Skeletal muscle tissue (tissue), 4 donors: ENCODE measurements around the gene ZNRF3. TPM values are rescaled to one million over a fixed set of nuclear protein-coding genes. Genes with fewer than 3 reads are reported as not detected.
A peak's percentile ranks its signal among the peaks of the same experiment; 100 is the strongest.
"Not testable (repeated sequence)": the region's sequence is repeated elsewhere in the genome, so short reads cannot be mapped to it uniquely, and the experiment has no call there.

Experiments used
- H3K27ac ChIP-seq: one replicate; pipeline ENCODE4 v1.7.0; 2013; ENCODE audit warnings: mild to moderate bottlenecking, low read depth, low read length, inconsistent platforms
- H3K27me3 ChIP-seq, 3 donors: one replicate each; pipeline ENCODE4 v1.7.0; 2013; ENCODE audit warnings: low read length in 3 of 3; ENCODE audit not compliant: control insufficient read depth in 3 of 3, insufficient read depth in 3 of 3
- H3K36me3 ChIP-seq, 3 donors: one replicate each; pipeline ENCODE4 v1.7.0; 2013; ENCODE audit warnings: low read length in 3 of 3; ENCODE audit not compliant: control insufficient read depth in 3 of 3, insufficient read depth in 3 of 3
- H3K4me1 ChIP-seq, 3 donors: one replicate each; pipeline ENCODE4 v1.7.0; 2013; ENCODE audit warnings: low read length in 3 of 3, mild to moderate bottlenecking in 3 of 3; ENCODE audit not compliant: control insufficient read depth in 3 of 3, insufficient read depth in 3 of 3
- H3K4me3 ChIP-seq, 3 donors: one replicate each; pipeline ENCODE4 v1.7.0; 2013; ENCODE audit warnings: low read length in 3 of 3
- H3K9ac ChIP-seq, 3 donors: one replicate each; pipeline ENCODE4 v1.7.0; 2013; ENCODE audit warnings: low read length in 3 of 3, mild to moderate bottlenecking in 3 of 3, moderate library complexity in 2 of 3, low read depth in 1 of 3
- H3K9me3 ChIP-seq, 3 donors: one replicate each; pipeline ENCODE4 v1.7.0; 2013; ENCODE audit warnings: low read length in 3 of 3; ENCODE audit not compliant: control insufficient read depth in 3 of 3
- total RNA-seq: library from RNA; depleted of rRNA; stranded (reverse); fragments of >200 nt; gene quantifications from one replicate; pipeline ENCODE4 v1.2.3, GENCODE V29; 2014
- donor health status: Osteomylitis.

ZNRF3 gene
- total RNA-seq, 1 donor from 2014 or later = 7.3 TPM

- Histone ChIP-seq H3K4me1 (peaks cover 8 to 43% (median 19%) of the 10 kb centered on the region in 3 donors), H3K9ac (no peak overlapping the region), H3K36me3 (no peaks in the 10 kb centered on the region), H3K27ac (peak overlapping the region; percentile 61), H3K27me3 (no peaks in the 10 kb centered on the region), H3K9me3 (no peaks in the 10 kb centered on the region), H3K4me3 (no peak overlapping the region)
Observed at GRCh38 chr22:29079218-29079901, 196.0 kb downstream of the ZNRF3 start.

GRCh38 chr22:29080106-29080975, 197.0 kb downstream of the ZNRF3 start:
- Histone ChIP-seq H3K36me3 (no peaks in the 10 kb centered on the region), H3K9me3 (no peaks in the 10 kb centered on the region), H3K27ac (no peak overlapping the region), H3K9ac (no peak overlapping the region), H3K27me3 (no peaks in the 10 kb centered on the region), H3K4me3 (no peak overlapping the region), H3K4me1 (peaks cover 7 to 34% (median 19%) of the 10 kb centered on the region in 3 donors)

GRCh38 chr22:29081517-29082236, 198.3 kb downstream of the ZNRF3 start:
- no peak overlapping the region for H3K9ac ChIP-seq
- H3K27me3 ChIP-seq = no peaks in the 10 kb centered on the region
- H3K4me3 ChIP-seq = no peak overlapping the region
- H3K36me3 ChIP-seq = no peaks in the 10 kb centered on the region
- H3K4me1 ChIP-seq = peaks cover 7 to 33% (median 19%) of the 10 kb centered on the region in 3 donors
- H3K9me3 ChIP-seq = no peaks in the 10 kb centered on the region
- no peak overlapping the region for H3K27ac ChIP-seq

- H3K4me1 ChIP-seq = peaks cover 6 to 30% (median 16%) of the 10 kb centered on the region in 3 donors
- H3K9me3 ChIP-seq = no peaks in the 10 kb centered on the region
- H3K4me3 ChIP-seq = no peak overlapping the region
- no peaks in the 10 kb centered on the region for H3K27me3 ChIP-seq
- no peak overlapping the region for H3K9ac ChIP-seq
- H3K27ac ChIP-seq = no peak overlapping the region
- H3K36me3 ChIP-seq = no peaks in the 10 kb centered on the region
Observed at GRCh38 chr22:29082826-29083545, 199.6 kb downstream of the ZNRF3 start.

- not testable (repeated sequence) for H3K4me3 ChIP-seq, H3K9me3 ChIP-seq, H3K9ac ChIP-seq, H3K36me3 ChIP-seq, H3K27me3 ChIP-seq, H3K27ac ChIP-seq
- H3K4me1 ChIP-seq = peaks cover 5 to 27% (median 15%) of the 10 kb centered on the region in 3 donors
Observed at GRCh38 chr22:29083576-29083932, 200.2 kb downstream of the ZNRF3 start.

GRCh38 chr22:29083933-29084591, 200.7 kb downstream of the ZNRF3 start:
- Histone ChIP-seq H3K4me1 (peaks cover 4 to 21% (median 10%) of the 10 kb centered on the region in 3 donors), H3K36me3 (no peaks in the 10 kb centered on the region), H3K9me3 (no peaks in the 10 kb centered on the region), H3K9ac (no peak overlapping the region), H3K27ac (no peak overlapping the region), H3K27me3 (no peaks in the 10 kb centered on the region), H3K4me3 (no peak overlapping the region)

GRCh38 chr22:29087012-29087411, 203.6 kb downstream of the ZNRF3 start:
- Histone ChIP-seq H3K4me1 (peaks cover 4 to 11% (median 4%) of the 10 kb centered on the region in 3 donors), H3K4me3 (no peak overlapping the region), H3K9ac (no peak overlapping the region), H3K9me3 (no peaks in the 10 kb centered on the region), H3K27me3 (no peaks in the 10 kb centered on the region), H3K36me3 (no peaks in the 10 kb centered on the region), H3K27ac (no peak overlapping the region)

GRCh38 chr22:29088809-29089208, 205.4 kb downstream of the ZNRF3 start:
- Histone ChIP-seq H3K4me3 (no peak overlapping the region), H3K27ac (no peak overlapping the region), H3K9me3 (no peaks in the 10 kb centered on the region), H3K27me3 (no peaks in the 10 kb centered on the region), H3K4me1 (peaks cover 14 to 22% (median 19%) of the 10 kb centered on the region in 3 donors), H3K9ac (no peak overlapping the region), H3K36me3 (no peaks in the 10 kb centered on the region)

GRCh38 chr22:29089507-29089906, 206.1 kb downstream of the ZNRF3 start:
- peaks cover 16 to 26% (median 22%) of the 10 kb centered on the region in 3 donors for H3K4me1 ChIP-seq
- H3K4me3 ChIP-seq = no peak overlapping the region
- no peak overlapping the region for H3K27ac ChIP-seq
- H3K9me3 ChIP-seq = no peaks in the 10 kb centered on the region
- no peaks in the 10 kb centered on the region for H3K27me3 ChIP-seq
- no peak overlapping the region for H3K9ac ChIP-seq
- H3K36me3 ChIP-seq = no peaks in the 10 kb centered on the region
